ENCODE measurements around the gene TRIO.
A peak's percentile ranks its signal among the peaks of the same experiment; 100 is the strongest.

TRIO gene

DNA sequence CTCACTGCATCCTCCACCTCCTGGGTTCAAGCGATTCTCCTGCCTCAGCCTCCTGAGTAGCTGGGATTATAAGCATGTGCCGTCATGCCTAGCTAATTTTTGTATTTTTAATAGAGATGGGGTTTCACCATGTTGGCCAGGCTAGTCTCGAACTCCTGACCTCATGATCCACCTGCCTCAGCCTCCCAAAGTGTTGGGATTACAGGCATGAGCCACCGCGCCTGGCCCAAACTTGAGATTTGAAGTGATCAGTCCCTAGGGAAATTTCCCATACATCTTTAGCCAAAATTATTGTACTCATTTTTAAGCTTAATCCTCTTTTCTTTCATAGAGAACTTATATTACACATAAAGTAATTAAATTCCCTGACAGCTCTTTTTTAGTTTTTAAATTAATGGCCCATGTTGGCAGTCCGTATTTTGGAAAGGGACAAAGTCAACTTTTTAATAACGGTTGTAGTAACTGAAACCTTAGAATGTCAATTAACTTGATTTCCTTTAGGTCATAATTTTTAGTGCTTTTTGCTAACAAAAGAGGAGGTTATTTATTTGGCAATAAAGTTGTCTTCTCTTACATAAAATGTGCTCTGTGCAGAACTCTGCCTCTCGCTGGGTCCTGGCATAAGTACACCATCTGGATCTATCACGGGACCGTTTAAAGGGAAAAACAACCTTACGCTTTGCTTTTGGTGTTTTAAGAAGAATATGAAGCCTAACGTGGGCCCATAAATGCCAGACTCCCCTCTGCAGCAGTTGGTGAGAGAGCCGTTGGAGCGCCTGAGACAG, 296.1 kb downstream of the TRIO start:
- Histone ChIP-seq H3K9ac (ENCODE audit: low read depth in 1 of 2, low read length in 2 of 2) (no peak overlapping the region), H3K27me3 (ENCODE audit: control insufficient read depth in 1 of 2, insufficient read depth in 2 of 2, low read length in 2 of 2) (no peaks in the 10 kb centered on the region), H3K9me3 (ENCODE audit: control insufficient read depth in 1 of 2, low read length in 2 of 2) (no peaks in the 10 kb centered on the region), H3K27ac (ENCODE audit: low read depth, low read length) (no peak overlapping the region), H3K36me3 (ENCODE audit: control insufficient read depth in 1 of 2, insufficient read depth in 2 of 2, low read length in 2 of 2) (peaks cover 0 to 6% of the 10 kb centered on the region in 2 donors), H3K4me1 (ENCODE audit: control insufficient read depth in 1 of 2, insufficient read depth in 2 of 2, low read length in 2 of 2) (no peaks in the 10 kb centered on the region), H3K4me3 (ENCODE audit: low read depth in 1 of 2, low read length in 2 of 2) (no peak overlapping the region)

- Histone ChIP-seq H3K27ac (ENCODE audit: low read depth, low read length) (peak overlapping the region; percentile 45), H3K36me3 (ENCODE audit: control insufficient read depth in 1 of 2, insufficient read depth in 2 of 2, low read length in 2 of 2) (peaks cover 0 to 6% of the 10 kb centered on the region in 2 donors), H3K9ac (ENCODE audit: low read depth in 1 of 2, low read length in 2 of 2) (no peak overlapping the region), H3K27me3 (ENCODE audit: control insufficient read depth in 1 of 2, insufficient read depth in 2 of 2, low read length in 2 of 2) (no peaks in the 10 kb centered on the region), H3K4me3 (ENCODE audit: low read depth in 1 of 2, low read length in 2 of 2) (no peak overlapping the region), H3K9me3 (ENCODE audit: control insufficient read depth in 1 of 2, low read length in 2 of 2) (no peaks in the 10 kb centered on the region), H3K4me1 (ENCODE audit: control insufficient read depth in 1 of 2, insufficient read depth in 2 of 2, low read length in 2 of 2) (no peaks in the 10 kb centered on the region)
Observed at GRCh38 chr5:14440223-14440581, 297.1 kb downstream of the TRIO start.

- no peaks in the 10 kb centered on the region for H3K9me3 ChIP-seq (ENCODE audit: control insufficient read depth in 1 of 2, low read length in 2 of 2)
- H3K4me1 ChIP-seq (ENCODE audit: control insufficient read depth in 1 of 2, insufficient read depth in 2 of 2, low read length in 2 of 2), result no peaks in the 10 kb centered on the region
- H3K4me3 ChIP-seq (ENCODE audit: low read depth in 1 of 2, low read length in 2 of 2), result peak overlapping the region; percentile 22 to 50
- peak overlapping the region; percentile 19 to 23 for H3K9ac ChIP-seq (ENCODE audit: low read depth in 1 of 2, low read length in 2 of 2)
- H3K27me3 ChIP-seq (ENCODE audit: control insufficient read depth in 1 of 2, insufficient read depth in 2 of 2, low read length in 2 of 2), result no peaks in the 10 kb centered on the region
- H3K36me3 ChIP-seq (ENCODE audit: control insufficient read depth in 1 of 2, insufficient read depth in 2 of 2, low read length in 2 of 2), result peaks cover 0 to 6% of the 10 kb centered on the region in 2 donors
- peak overlapping the region; percentile 13 for H3K27ac ChIP-seq (ENCODE audit: low read depth, low read length)
Observed at GRCh38 chr5:14440582-14441431, 297.7 kb downstream of the TRIO start.

DNA sequence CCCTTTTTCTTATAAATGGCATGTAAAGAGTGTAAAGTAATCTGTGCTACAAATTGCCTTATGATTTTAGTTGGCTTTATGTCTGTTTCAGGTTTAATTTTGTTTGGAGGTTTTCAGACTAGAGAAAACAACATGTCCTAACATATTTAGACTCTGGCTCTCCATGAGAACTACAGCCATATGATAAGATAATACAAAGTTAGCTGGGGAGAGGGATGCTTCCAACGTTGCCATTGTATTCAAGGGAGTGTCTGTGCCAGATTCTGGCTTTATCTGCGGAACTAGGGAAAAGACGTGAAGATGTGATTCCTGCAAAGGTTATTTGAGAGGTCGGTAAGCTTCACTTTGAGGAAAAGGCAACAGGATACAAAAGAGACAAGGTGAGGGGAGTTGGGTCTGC, 298.5 kb downstream of the TRIO start:
- no peaks in the 10 kb centered on the region for H3K27me3 ChIP-seq (ENCODE audit: control insufficient read depth in 1 of 2, insufficient read depth in 2 of 2, low read length in 2 of 2)
- peaks cover 0 to 6% of the 10 kb centered on the region in 2 donors for H3K36me3 ChIP-seq (ENCODE audit: control insufficient read depth in 1 of 2, insufficient read depth in 2 of 2, low read length in 2 of 2)
- no peak overlapping the region for H3K4me3 ChIP-seq (ENCODE audit: low read depth in 1 of 2, low read length in 2 of 2)
- no peaks in the 10 kb centered on the region for H3K4me1 ChIP-seq (ENCODE audit: control insufficient read depth in 1 of 2, insufficient read depth in 2 of 2, low read length in 2 of 2)
- no peak overlapping the region for H3K27ac ChIP-seq (ENCODE audit: low read depth, low read length)
- no peak overlapping the region for H3K9ac ChIP-seq (ENCODE audit: low read depth in 1 of 2, low read length in 2 of 2)
- no peaks in the 10 kb centered on the region for H3K9me3 ChIP-seq (ENCODE audit: control insufficient read depth in 1 of 2, low read length in 2 of 2)

GRCh38 chr5:14442536-14442935, 299.4 kb downstream of the TRIO start:
- H3K9me3 ChIP-seq (ENCODE audit: control insufficient read depth in 1 of 2, low read length in 2 of 2), result no peaks in the 10 kb centered on the region
- H3K9ac ChIP-seq (ENCODE audit: low read depth in 1 of 2, low read length in 2 of 2), result no peak overlapping the region
- H3K27ac ChIP-seq (ENCODE audit: low read depth, low read length), result no peak overlapping the region
- H3K27me3 ChIP-seq (ENCODE audit: control insufficient read depth in 1 of 2, insufficient read depth in 2 of 2, low read length in 2 of 2), result no peaks in the 10 kb centered on the region
- peaks cover 0 to 6% of the 10 kb centered on the region in 2 donors for H3K36me3 ChIP-seq (ENCODE audit: control insufficient read depth in 1 of 2, insufficient read depth in 2 of 2, low read length in 2 of 2)
- H3K4me3 ChIP-seq (ENCODE audit: low read depth in 1 of 2, low read length in 2 of 2), result no peak overlapping the region
- no peaks in the 10 kb centered on the region for H3K4me1 ChIP-seq (ENCODE audit: control insufficient read depth in 1 of 2, insufficient read depth in 2 of 2, low read length in 2 of 2)

- peaks cover 0 to 6% of the 10 kb centered on the region in 2 donors for H3K36me3 ChIP-seq (ENCODE audit: control insufficient read depth in 1 of 2, insufficient read depth in 2 of 2, low read length in 2 of 2)
- no peak overlapping the region for H3K4me3 ChIP-seq (ENCODE audit: low read depth in 1 of 2, low read length in 2 of 2)
- H3K27me3 ChIP-seq (ENCODE audit: control insufficient read depth in 1 of 2, insufficient read depth in 2 of 2, low read length in 2 of 2), result no peaks in the 10 kb centered on the region
- no peak overlapping the region for H3K27ac ChIP-seq (ENCODE audit: low read depth, low read length)
- H3K4me1 ChIP-seq (ENCODE audit: control insufficient read depth in 1 of 2, insufficient read depth in 2 of 2, low read length in 2 of 2), result no peaks in the 10 kb centered on the region
- no peaks in the 10 kb centered on the region for H3K9me3 ChIP-seq (ENCODE audit: control insufficient read depth in 1 of 2, low read length in 2 of 2)
- H3K9ac ChIP-seq (ENCODE audit: low read depth in 1 of 2, low read length in 2 of 2), result no peak overlapping the region
Observed at GRCh38 chr5:14443671-14444093, 300.5 kb downstream of the TRIO start.

DNA sequence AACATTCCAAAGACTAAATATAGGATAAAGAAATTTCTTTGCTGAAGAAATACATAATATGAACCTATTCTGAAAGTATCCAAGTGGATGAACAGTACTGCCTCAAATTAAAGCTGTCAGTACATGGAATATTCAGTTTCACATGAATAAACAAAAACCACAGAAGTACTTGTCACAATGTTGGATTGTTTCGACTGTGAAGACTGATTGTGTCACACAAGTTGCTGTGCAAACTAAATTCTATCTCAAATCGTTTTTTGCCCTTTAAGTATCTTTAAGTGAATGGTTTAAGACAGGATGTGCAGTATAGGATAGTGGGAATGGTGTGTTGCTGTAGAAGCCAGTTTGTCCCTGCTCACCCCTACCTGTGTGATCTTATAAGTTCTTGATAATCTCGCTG, 301.0 kb downstream of the TRIO start:
- Histone ChIP-seq H3K4me1 (ENCODE audit: control insufficient read depth in 1 of 2, insufficient read depth in 2 of 2, low read length in 2 of 2) (peaks cover 0 to under 1% of the 10 kb centered on the region in 2 donors), H3K27ac (ENCODE audit: low read depth, low read length) (no peak overlapping the region)

DNA sequence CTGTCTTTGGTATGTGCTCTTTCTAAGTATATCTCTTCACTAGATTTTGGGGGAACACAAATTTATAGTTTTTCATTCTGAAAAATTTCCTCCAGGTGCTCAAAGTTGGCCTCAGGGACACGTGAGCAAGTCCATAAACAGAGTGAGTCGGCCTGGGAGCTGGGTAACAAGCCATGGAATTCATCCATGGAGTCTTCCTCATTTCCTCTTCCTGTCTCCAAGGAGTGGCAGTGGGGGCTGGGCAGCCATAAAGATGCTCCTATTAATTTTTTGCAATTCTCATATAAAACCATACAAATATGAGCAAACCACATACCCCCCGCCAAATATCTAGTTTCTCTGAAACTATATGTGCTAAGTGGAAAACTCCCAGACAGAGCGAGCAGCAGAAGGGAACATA, 301.9 kb downstream of the TRIO start:
- Histone ChIP-seq H3K4me1 (ENCODE audit: control insufficient read depth in 1 of 2, insufficient read depth in 2 of 2, low read length in 2 of 2) (peaks cover 0 to 4% of the 10 kb centered on the region in 2 donors), H3K36me3 (ENCODE audit: control insufficient read depth in 1 of 2, insufficient read depth in 2 of 2, low read length in 2 of 2) (peaks cover 0 to 6% of the 10 kb centered on the region in 2 donors)

More for the DNA sequence above, 301.0 kb downstream of the TRIO start:
- Histone ChIP-seq H3K9me3 (ENCODE audit: control insufficient read depth in 1 of 2, low read length in 2 of 2) (no peaks in the 10 kb centered on the region), H3K27me3 (ENCODE audit: control insufficient read depth in 1 of 2, insufficient read depth in 2 of 2, low read length in 2 of 2) (no peaks in the 10 kb centered on the region), H3K4me3 (ENCODE audit: low read depth in 1 of 2, low read length in 2 of 2) (no peak overlapping the region), H3K36me3 (ENCODE audit: control insufficient read depth in 1 of 2, insufficient read depth in 2 of 2, low read length in 2 of 2) (peaks cover 0 to 6% of the 10 kb centered on the region in 2 donors), H3K9ac (ENCODE audit: low read depth in 1 of 2, low read length in 2 of 2) (no peak overlapping the region)

DNA sequence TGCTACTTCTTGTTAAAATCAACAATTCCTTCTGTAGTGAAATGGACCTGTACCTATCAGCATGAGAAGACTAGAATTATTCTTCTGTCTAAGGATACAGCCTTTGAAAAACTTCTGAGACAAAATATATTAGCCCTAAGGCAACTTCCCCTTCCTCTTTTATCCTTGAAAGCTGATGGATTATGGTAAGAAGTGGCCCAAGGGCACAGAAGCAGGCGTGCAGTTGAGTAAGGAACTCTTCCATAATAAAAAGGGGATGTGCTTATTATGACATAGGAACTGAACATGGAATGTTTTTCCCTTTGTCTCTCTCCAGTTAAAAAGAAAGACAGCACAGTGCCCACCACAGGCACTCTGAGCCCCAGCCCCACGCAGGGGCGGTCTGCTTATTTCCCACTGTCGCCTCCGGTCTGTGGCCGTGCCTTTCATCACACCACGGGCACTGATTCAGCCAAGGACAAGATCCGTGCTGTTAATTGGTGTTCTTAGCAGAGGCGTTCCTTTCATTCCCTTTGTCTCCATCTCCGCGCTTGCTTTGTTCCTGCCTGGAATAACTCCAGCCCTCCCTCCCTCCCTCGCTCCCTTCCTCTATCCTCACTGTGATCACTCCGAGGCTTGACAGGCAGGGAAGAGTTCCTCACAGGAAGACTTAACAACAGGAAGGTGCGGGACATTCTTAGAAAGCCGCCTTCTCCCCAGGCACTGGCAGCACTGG, 302.6 kb downstream of the TRIO start:
- Histone ChIP-seq H3K36me3 (ENCODE audit: control insufficient read depth in 1 of 2, insufficient read depth in 2 of 2, low read length in 2 of 2) (peaks cover 0 to 6% of the 10 kb centered on the region in 2 donors), H3K9ac (ENCODE audit: low read depth in 1 of 2, low read length in 2 of 2) (no peak overlapping the region), H3K27me3 (ENCODE audit: control insufficient read depth in 1 of 2, insufficient read depth in 2 of 2, low read length in 2 of 2) (no peaks in the 10 kb centered on the region), H3K4me3 (ENCODE audit: low read depth in 1 of 2, low read length in 2 of 2) (no peak overlapping the region), H3K9me3 (ENCODE audit: control insufficient read depth in 1 of 2, low read length in 2 of 2) (no peaks in the 10 kb centered on the region), H3K27ac (ENCODE audit: low read depth, low read length) (no peak overlapping the region), H3K4me1 (ENCODE audit: control insufficient read depth in 1 of 2, insufficient read depth in 2 of 2, low read length in 2 of 2) (peaks cover 0 to 4% of the 10 kb centered on the region in 2 donors)

More for the DNA sequence above, 301.9 kb downstream of the TRIO start:
- no peak overlapping the region for H3K9ac ChIP-seq (ENCODE audit: low read depth in 1 of 2, low read length in 2 of 2)
- H3K27me3 ChIP-seq (ENCODE audit: control insufficient read depth in 1 of 2, insufficient read depth in 2 of 2, low read length in 2 of 2), result no peaks in the 10 kb centered on the region
- H3K4me3 ChIP-seq (ENCODE audit: low read depth in 1 of 2, low read length in 2 of 2), result no peak overlapping the region
- H3K9me3 ChIP-seq (ENCODE audit: control insufficient read depth in 1 of 2, low read length in 2 of 2), result no peaks in the 10 kb centered on the region
- no peak overlapping the region for H3K27ac ChIP-seq (ENCODE audit: low read depth, low read length)

All from duodenal mucosa (tissue), 2 donors.